Measurements from ENCODE around the gene GPNMB. TPM values are rescaled to one million over a fixed set of nuclear protein-coding genes. Genes with fewer than 3 reads are reported as not detected.

GPNMB gene
- total and polyA plus RNA-seq, 2 of the 13 experiments (the other 11 are each of a cell fraction or from before 2014, with no cell fraction given) = 1.1 to 1.6 TPM

- TF ChIP-seq ZNF614 (CRISPR knock-in tag; IDR thresholded peaks at IDR 0.05; ENCODE audit: borderline replicate concordance) (0 out of 2 replicates have a peak, but pooled peaks have one; percentile 22), ZNF292 (CRISPR knock-in tag; IDR thresholded peaks at IDR 0.05; ENCODE audit: borderline replicate concordance, low read depth) (peak; percentile 95), ZNF564 (CRISPR knock-in tag; IDR thresholded peaks at IDR 0.05) (peak; percentile 73; the same call in 1 of the 2 replicates), ATF3 (CRISPR knock-in tag; IDR thresholded peaks at IDR 0.05) (0 out of 2 replicates have a peak, but pooled peaks have one; percentile 28), ZNF788 (CRISPR knock-in tag; IDR thresholded peaks at IDR 0.05; ENCODE audit: borderline replicate concordance) (peak; percentile 76; the same call in 1 of the 2 replicates), ZSCAN31 (CRISPR knock-in tag; IDR thresholded peaks at IDR 0.05; ENCODE audit: low read depth) (peak; percentile 71; the same call in 1 of the 2 replicates), CENPT (CRISPR knock-in tag; IDR thresholded peaks at IDR 0.05; ENCODE audit: low read depth) (no peak), ZNF605 (CRISPR knock-in tag; IDR thresholded peaks at IDR 0.05) (peak; percentile 80), GFI1 (CRISPR knock-in tag; IDR thresholded peaks at IDR 0.05; ENCODE audit: borderline replicate concordance) (peak; percentile 47; the same call in 1 of the 2 replicates), HDAC2 (CRISPR knock-in tag; IDR thresholded peaks at IDR 0.05) (peak; percentile 83), ZBTB7A (CRISPR knock-in tag; IDR thresholded peaks at IDR 0.05) (no peak; the same call in 1 of the 2 replicates), ZNF414 (CRISPR knock-in tag; IDR thresholded peaks at IDR 0.05) (no peak), POLR2G (IDR thresholded peaks at IDR 0.05; ENCODE audit: low read depth, low read length) (peak; percentile 85), ZNF768 (CRISPR knock-in tag; IDR thresholded peaks at IDR 0.05) (peak; percentile 52; the same call in 1 of the 2 replicates), TP53 (CRISPR knock-in tag; conservative IDR thresholded peaks at IDR 0.05) (no peak), SRY (CRISPR knock-in tag; IDR thresholded peaks at IDR 0.05) (peak; percentile 40; the same call in 1 of the 2 replicates), SNRNP70 (IDR thresholded peaks at IDR 0.05; ENCODE audit: low read depth, low read length) (no peak), BRD4 (CRISPR knock-in tag; IDR thresholded peaks at IDR 0.05) (peak; percentile 98), ZFX (CRISPR knock-in tag; IDR thresholded peaks at IDR 0.05; ENCODE audit: low read depth) (peak; percentile 88), PITX1 (CRISPR knock-in tag; IDR thresholded peaks at IDR 0.05) (peak; percentile 82)
These were observed 47.0 kb downstream of the GPNMB start (continued) for GRCh38 chr7:23293500-23294073.

All from HepG2 (cell line).